H1 (cell line): ENCODE results near the gene ZHX3.

ENCODE experiments used
- ASH2L ChIP-seq: fragments of 200-600, 300-600 bp; sonication (generic); IDR thresholded peaks from one replicate; pipeline ENCODE4 v1.7.1; 2017; ENCODE audit warnings: low read length
- CEBPB ChIP-seq: IDR thresholded peaks from 2 replicates; pipeline ENCODE4 v1.6.1; 2012; ENCODE audit warnings: low read depth, low read length
- EP300 ChIP-seq, 2 experiments: IDR thresholded peaks; 1 replicate in 1 of 2; 2 replicates in 1 of 2; pipeline ENCODE4 v1.6.1; 2011 to 2012; ENCODE audit warnings: low read depth in 2 of 2, low read length in 2 of 2, mild to moderate bottlenecking in 2 of 2, borderline replicate concordance in 1 of 2, inconsistent platforms in 1 of 2, moderate library complexity in 1 of 2
- EZH2 ChIP-seq: fragments of 200-600 bp; sonication (generic); IDR thresholded peaks from 2 replicates; pipeline ENCODE4 v1.7.1; 2012; ENCODE audit warnings: low read depth, mild to moderate bottlenecking, moderate library complexity, low read length, inconsistent platforms; ENCODE audit not compliant: severe bottlenecking
- GTF2F1 ChIP-seq: IDR thresholded peaks from 2 replicates; pipeline ENCODE4 v1.6.1; 2012; ENCODE audit warnings: low read depth, low read length, improper control_type of control experiment, borderline replicate concordance
- POLR2A ChIP-seq, 2 experiments: IDR thresholded peaks; 1 replicate in 1 of 2; 2 replicates in 1 of 2; pipeline ENCODE4 v1.6.1; 2011; ENCODE audit warnings: low read depth in 2 of 2, low read length in 2 of 2, mild to moderate bottlenecking in 2 of 2; ENCODE audit errors: control extremely low read depth in 1 of 2
- RAD21 ChIP-seq, 2 experiments: IDR thresholded peaks in 1 of 2; conservative IDR thresholded peaks in 1 of 2; 2 replicates each; pipeline ENCODE4 v1.6.1; 2011; ENCODE audit warnings: low read depth in 2 of 2, low read length in 2 of 2, improper control_type of control experiment in 1 of 2, inconsistent platforms in 1 of 2, mild to moderate bottlenecking in 1 of 2, moderate library complexity in 1 of 2
- SIN3A ChIP-seq, 2 experiments: IDR thresholded peaks in 1 of 2; conservative IDR thresholded peaks in 1 of 2; 2 replicates each; pipeline ENCODE4 v1.6.1; 2011 to 2012; ENCODE audit warnings: low read length in 2 of 2, improper control_type of control experiment in 1 of 2, low read depth in 1 of 2, mild to moderate bottlenecking in 1 of 2
- SP2 ChIP-seq: IDR thresholded peaks from 2 replicates; pipeline ENCODE4 v1.6.1; 2012; ENCODE audit warnings: mild to moderate bottlenecking, low read length, inconsistent platforms

DNA sequence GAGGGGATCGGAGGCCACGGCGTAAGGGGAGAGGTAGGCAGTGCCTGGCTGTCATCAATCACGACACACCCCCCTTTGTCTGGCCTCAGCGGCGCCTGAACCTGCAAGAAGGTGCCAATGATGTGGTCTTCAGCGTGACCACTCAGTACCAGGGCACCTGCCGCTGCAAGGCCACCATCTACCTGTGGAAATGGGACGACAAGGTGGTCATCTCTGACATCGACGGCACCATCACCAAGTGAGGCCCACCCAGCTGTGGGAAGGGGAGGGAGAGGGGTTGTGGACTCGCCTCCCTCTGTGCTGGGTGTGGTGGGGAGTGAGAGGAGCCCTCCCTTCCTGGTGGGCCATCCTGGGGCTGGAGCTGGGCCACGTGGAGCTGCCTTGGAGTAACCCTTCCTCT is 39.4 kb upstream of the ZHX3 start:
- no peak for TF ChIP-seq SP2
- no peak for TF ChIP-seq EP300 (IDR thresholded peaks at IDR 0.05; ENCODE audit: borderline replicate concordance in 1 of 2, low read depth in 2 of 2, low read length in 2 of 2)
- TF ChIP-seq POLR2A (IDR thresholded peaks at IDR 0.05; ENCODE audit: control extremely low read depth in 1 of 2, low read depth in 2 of 2, low read length in 2 of 2), result no peak
- TF ChIP-seq EZH2, result no peak
- no peak for TF ChIP-seq SIN3A (conservative IDR thresholded peaks at IDR 0.05 in 1 of 2, IDR thresholded peaks at IDR 0.05 in 1 of 2; ENCODE audit: low read depth in 1 of 2, low read length in 2 of 2)
- no peak for TF ChIP-seq RAD21 (IDR thresholded peaks at IDR 0.05 in 1 of 2, conservative IDR thresholded peaks at IDR 0.05 in 1 of 2; ENCODE audit: low read depth in 2 of 2, low read length in 2 of 2)
- TF ChIP-seq GTF2F1, result no peak
- no peak for TF ChIP-seq ASH2L
- TF ChIP-seq CEBPB, result no peak
